Amniotic epithelial cell (primary cell): Measurements from ENCODE around the gene PTPRCAP.

ENCODE experiments used
- DNase-seq: peaks from one replicate; pipeline ENCODE4 v3.0.0-alpha.2; 2010; ENCODE audit warnings: low read depth

The PTPRCAP gene

GRCh38 chr11:67465189-67465510 lies 27.7 kb upstream of the PTPRCAP start:
- peak; percentile 40 for DNase-seq

- peak; percentile 78 for DNase-seq
Measured at GRCh38 chr11:67464411-67465188, 27.1 kb upstream of the PTPRCAP start.

- peak; percentile 44 for DNase-seq
Measured at GRCh38 chr11:67463680-67464410, 26.4 kb upstream of the PTPRCAP start.

GRCh38 chr11:67463186-67463585 lies 25.7 kb upstream of the PTPRCAP start:
- no peak for DNase-seq

GRCh38 chr11:67458266-67458665 lies 20.8 kb upstream of the PTPRCAP start:
- DNase-seq, result no peak

GRCh38 chr11:67457453-67457852 lies 20.0 kb upstream of the PTPRCAP start:
- DNase-seq, result no peak

- DNase-seq, result no peak
Measured at GRCh38 chr11:67456068-67456705, 18.7 kb upstream of the PTPRCAP start.

GRCh38 chr11:67455054-67455453 lies 17.6 kb upstream of the PTPRCAP start, which contains the start of gene CABP4:
TSS of gene CABP4 (plus strand) at chr11:67455354. CDS start at chr11:67455424, 70 bp downstream.
- DNase-seq, result no peak

- no peak for DNase-seq
Measured at GRCh38 chr11:67453816-67454732, 16.6 kb upstream of the PTPRCAP start.

GRCh38 chr11:67452141-67452952 lies 14.9 kb upstream of the PTPRCAP start, which contains the start of gene GPR152:
TSS of gene GPR152 (minus strand) at chr11:67452729. CDS start at chr11:67452724, 5 bp downstream.
- no peak for DNase-seq

- no peak for DNase-seq
Measured at GRCh38 chr11:67451658-67451976, 14.1 kb upstream of the PTPRCAP start.

- DNase-seq, result no peak
Measured at GRCh38 chr11:67450796-67451657, 13.5 kb upstream of the PTPRCAP start.

GRCh38 chr11:67449116-67449844 lies 11.8 kb upstream of the PTPRCAP start:
- no peak for DNase-seq

GRCh38 chr11:67448220-67448609 lies 10.7 kb upstream of the PTPRCAP start:
- no peak for DNase-seq

GRCh38 chr11:67445515-67445914 lies 8.0 kb upstream of the PTPRCAP start:
- no peak for DNase-seq

GRCh38 chr11:67442504-67443404 lies 5.3 kb upstream of the PTPRCAP start:
- DNase-seq, result no peak

GRCh38 chr11:67441731-67442351 lies 4.4 kb upstream of the PTPRCAP start:
- no peak for DNase-seq

- DNase-seq, result no peak
Measured at GRCh38 chr11:67441098-67441563, 3.6 kb upstream of the PTPRCAP start.
